HCT116 (cell line): ENCODE data around the gene KCNC1. TPM values are rescaled to one million over a fixed set of nuclear protein-coding genes. Genes with fewer than 3 reads are reported as not detected.

ENCODE experiments used
- ATAC-seq: fragments of 200-7000 bp; cut with Tn5 transposase; 2 replicates; pipeline ENCODE4 v1.9.1; 2020; ENCODE audit warnings: mild to moderate bottlenecking, moderate library complexity
- BruUV-seq: library from RNA; stranded (reverse); fragments of 400-500 nt; replicated peaks from 2 replicates; lab custom pipeline; 2021; lab: Mats Ljungman, UMichigan
- CTCF ChIA-PET: fragments of 300-600 bp; sonication (Branson Sonifier 250); formaldehyde crosslinking; loops from one replicate; lab custom pipeline; 2021; ENCODE audit warnings: antibody characterized with exemption; lab: Charles Lee
- POLR2A ChIA-PET: fragments of 300-600, 350-600 bp; sonication (Branson Sonifier 250); formaldehyde crosslinking; loops from one replicate; lab custom pipeline; 2021; ENCODE audit warnings: antibody characterized with exemption; lab: Charles Lee
- RAD21 ChIA-PET, 2 experiments: fragments of 300-600 bp; sonication (Branson Sonifier 250); formaldehyde crosslinking; loops; one replicate each; lab custom pipeline; 2023; ENCODE audit warnings: low total read pairs in 2 of 2; ENCODE audit not compliant: uncharacterized antibody in 2 of 2, unreplicated experiment in 2 of 2, low non-redundant PET in 1 of 2; lab: Charles Lee
- DNase-seq: peaks from one replicate; pipeline ENCODE4 v3.0.0-alpha.2; 2010; ENCODE audit warnings: low read depth, low spot score
- H2AFZ ChIP-seq: fragments of 200-600 bp; shearing (Covaris generic), sonication (generic); 2 replicates; pipeline ENCODE4 v1.6.1; 2017; ENCODE audit warnings: low read depth, mixed run types, mixed read lengths, antibody characterized with exemption, low read length; ENCODE audit not compliant: poor library complexity, severe bottlenecking
- H3K27ac ChIP-seq: 2 replicates; pipeline ENCODE4 v1.5.1; 2012; ENCODE audit warnings: low read depth, low read length
- H3K27me3 ChIP-seq: fragments of 200-600 bp; sonication (generic); 2 replicates; pipeline ENCODE4 v1.6.1; 2016; ENCODE audit warnings: mixed run types, low read length, mixed read lengths; ENCODE audit not compliant: insufficient read depth
- H3K36me3 ChIP-seq, 2 experiments: fragments of 200-500 bp in 1 of 2; fragments of 200-600 bp in 1 of 2; sonication (Bioruptor generic) in 1 of 2; sonication (generic) in 1 of 2; 2 replicates each; pipeline versions ENCODE4 v1.5.1 to v1.6.1; 2014 to 2016; ENCODE audit warnings: low read length in 2 of 2, inconsistent platforms in 1 of 2, mixed read lengths in 1 of 2, mixed run types in 1 of 2; ENCODE audit not compliant: insufficient read depth in 2 of 2, control insufficient read depth in 1 of 2
- H3K4me1 ChIP-seq, 2 experiments: fragments of 200-600 bp in 1 of 2; sonication (generic) in 1 of 2; 2 replicates each; pipeline versions ENCODE4 v1.5.1 to v1.6.1; 2012 to 2017; ENCODE audit warnings: low read length in 2 of 2, inconsistent platforms in 1 of 2, mild to moderate bottlenecking in 1 of 2, mixed read lengths in 1 of 2, mixed run types in 1 of 2, moderate library complexity in 1 of 2; ENCODE audit not compliant: insufficient read depth in 2 of 2, control insufficient read depth in 1 of 2
- H3K4me2 ChIP-seq: fragments of 200-600 bp; sonication (generic); 2 replicates; pipeline ENCODE4 v1.6.1; 2017; ENCODE audit warnings: mixed run types, low read length, mixed read lengths
- H3K4me3 ChIP-seq, 2 experiments: fragments of 200-600 bp in 1 of 2; sonication (generic) in 1 of 2; replicated peaks in 1 of 2; 2 replicates each; pipeline ENCODE4 v1.5.1; 2011 to 2016; ENCODE audit warnings: low read length in 2 of 2, control low read depth in 1 of 2, low read depth in 1 of 2, mild to moderate bottlenecking in 1 of 2, mixed read lengths in 1 of 2, mixed run types in 1 of 2
- H3K79me2 ChIP-seq: fragments of 200-600 bp; sonication (generic); 2 replicates; pipeline ENCODE4 v1.6.1; 2017; ENCODE audit warnings: mild to moderate bottlenecking, mixed run types, low read length, moderate library complexity, mixed read lengths; ENCODE audit not compliant: insufficient read depth
- H3K9ac ChIP-seq: fragments of 200-600 bp; sonication (generic); 2 replicates; pipeline ENCODE4 v1.6.1; 2016; ENCODE audit warnings: low read length, mixed read lengths
- H3K9me2 ChIP-seq: fragments of 200-600 bp; sonication (generic), shearing (Covaris generic); 2 replicates; pipeline ENCODE4 v1.6.1; 2017; ENCODE audit warnings: mixed run types, mild to moderate bottlenecking, moderate library complexity; ENCODE audit not compliant: insufficient read depth
- H3K9me3 ChIP-seq, 2 experiments: fragments of 200-500 bp in 1 of 2; fragments of 200-600 bp in 1 of 2; sonication (Bioruptor generic) in 1 of 2; sonication (generic) in 1 of 2; 2 replicates each; pipeline ENCODE4 v1.6.1; 2014 to 2017; ENCODE audit warnings: low read length in 2 of 2, mixed read lengths in 2 of 2, inconsistent platforms in 1 of 2, low read depth in 1 of 2, mild to moderate bottlenecking in 1 of 2, mixed run types in 1 of 2, moderate library complexity in 1 of 2; ENCODE audit not compliant: control insufficient read depth in 1 of 2, insufficient read depth in 1 of 2
- H4K20me1 ChIP-seq: fragments of 200-600 bp; sonication (generic), shearing (Covaris generic); 2 replicates; pipeline ENCODE4 v1.6.1; 2017; ENCODE audit warnings: mixed run types, mild to moderate bottlenecking, moderate library complexity; ENCODE audit not compliant: insufficient read depth
- CBX3 ChIP-seq: IDR thresholded peaks from 2 replicates; pipeline ENCODE4 v1.6.1; 2012; ENCODE audit warnings: low read depth
- CEBPB ChIP-seq: IDR thresholded peaks from 2 replicates; pipeline ENCODE4 v1.6.1; 2012; ENCODE audit warnings: low read depth
- ELF1 ChIP-seq: IDR thresholded peaks from 2 replicates; pipeline ENCODE4 v1.6.1; 2012; ENCODE audit warnings: low read depth, borderline replicate concordance
- FOSL1 ChIP-seq: IDR thresholded peaks from 2 replicates; pipeline ENCODE4 v1.6.1; 2012; ENCODE audit warnings: low read depth
- JUND ChIP-seq: IDR thresholded peaks from 2 replicates; pipeline ENCODE4 v1.6.1; 2012
- MAX ChIP-seq: IDR thresholded peaks from 2 replicates; pipeline ENCODE4 v1.6.1; 2012
- POLR2A ChIP-seq: IDR thresholded peaks from 2 replicates; pipeline ENCODE4 v1.7.0; 2011; ENCODE audit warnings: borderline replicate concordance; ENCODE audit not compliant: insufficient read depth, insufficient read length; ENCODE audit errors: extremely low read depth
- POLR2AphosphoS5 ChIP-seq: IDR thresholded peaks from 2 replicates; pipeline ENCODE4 v1.6.1; 2011; ENCODE audit warnings: mild to moderate bottlenecking, low read depth, low read length, moderate library complexity
- RAD21 ChIP-seq: IDR thresholded peaks from 2 replicates; pipeline ENCODE4 v1.6.1; 2012; ENCODE audit warnings: low read depth, mild to moderate bottlenecking
- REST ChIP-seq: IDR thresholded peaks from 2 replicates; pipeline ENCODE4 v1.6.1; 2012; ENCODE audit warnings: low read depth
- SP1 ChIP-seq: IDR thresholded peaks from 2 replicates; pipeline ENCODE4 v1.6.1; 2012; ENCODE audit warnings: low read depth
- SRF ChIP-seq: IDR thresholded peaks from 2 replicates; pipeline ENCODE4 v1.6.1; 2012; ENCODE audit warnings: low read depth
- TCF7L2 ChIP-seq: IDR thresholded peaks from 2 replicates; pipeline ENCODE4 v1.7.0; 2011; ENCODE audit warnings: borderline replicate concordance, inconsistent platforms; ENCODE audit not compliant: insufficient read depth, insufficient read length; ENCODE audit errors: extremely low read depth
- YY1 ChIP-seq: IDR thresholded peaks from 2 replicates; pipeline ENCODE4 v1.6.1; 2011; ENCODE audit warnings: low read length, low read depth, moderate library complexity, mild to moderate bottlenecking; ENCODE audit not compliant: insufficient replicate concordance; ENCODE audit errors: extremely low read depth
- ZBTB33 ChIP-seq: IDR thresholded peaks from 2 replicates; pipeline ENCODE4 v1.6.1; 2011; ENCODE audit warnings: mild to moderate bottlenecking, low read length, moderate library complexity; ENCODE audit not compliant: insufficient replicate concordance; ENCODE audit errors: extremely low read depth
- ZFX ChIP-seq: fragments of 450-650 bp; IDR thresholded peaks from 2 replicates; pipeline ENCODE4 v1.6.1; 2017
- ZNF274 ChIP-seq: fragments of 200-500 bp; sonication (Bioruptor generic); IDR thresholded peaks from 2 replicates; pipeline ENCODE4 v1.6.1; 2014; ENCODE audit warnings: mild to moderate bottlenecking, low read depth, low read length, inconsistent platforms
- intact Hi-C: fragments of 100-400 bp; cut with micrococcal nuclease; formaldehyde crosslinking; loops from 2 replicates; pipeline ENCODE4 v1.10.0; 2022
- total RNA-seq: library from RNA; stranded (reverse); gene quantifications from one replicate; pipeline ENCODE4 v1.2.1, GENCODE V29; 2021; ENCODE audit not compliant: unreplicated experiment

Gene KCNC1
- total RNA-seq, 1 experiment from 2014 or later, result 0.12 TPM

GRCh38 chr11:17768547-17768946 is 34.0 kb downstream of the KCNC1 start:
- Histone ChIP-seq H3K4me3 (no peak overlapping the region), H3K9ac (no peak overlapping the region), H3K27me3 (no peaks in the 10 kb centered on the region), H3K79me2 (no peaks in the 10 kb centered on the region), H3K27ac (no peak overlapping the region), H3K4me1 (peaks cover 3 to 6% of the 10 kb centered on the region in 2 experiments; a peak in 3 of 4 replicates), H3K36me3 (no peaks in the 10 kb centered on the region), H3K9me2 (no peaks in the 10 kb centered on the region), H3K4me2 (no peak overlapping the region), H3K9me3 (no peaks in the 10 kb centered on the region), H2AFZ (no peak overlapping the region), H4K20me1 (no peaks in the 10 kb centered on the region)
- TF ChIP-seq POLR2A (no peak), ZNF274 (no peak), CEBPB (no peak), JUND (no peak), ELF1 (no peak), POLR2AphosphoS5 (no peak), RAD21 (no peak), FOSL1 (no peak), TCF7L2 (no peak), MAX (no peak), SRF (no peak), ZFX (no peak)
- RAD21 ChIA-PET, result no interaction called here
- DNase-seq, result no peak
- POLR2A ChIA-PET, result no interaction called here
- ATAC-seq, result no peak
- no TSS peak for BruUV-seq
- CTCF ChIA-PET, result interaction anchor here (1.8 kb wide), 1 partner anchor 205 kb away, joined by 5 read pairs; no protein-coding TSS in a partner anchor
- intact Hi-C loops, result no loop called here

GRCh38 chr11:17769218-17769617 is 34.6 kb downstream of the KCNC1 start:
- Histone ChIP-seq H3K4me3 (no peak overlapping the region), H3K36me3 (no peaks in the 10 kb centered on the region), H3K4me1 (peaks cover 3 to 6% of the 10 kb centered on the region in 2 experiments; a peak in 3 of 4 replicates), H3K9ac (no peak overlapping the region), H3K9me3 (no peaks in the 10 kb centered on the region), H2AFZ (no peak overlapping the region), H3K4me2 (no peak overlapping the region), H3K27ac (no peak overlapping the region), H4K20me1 (no peaks in the 10 kb centered on the region), H3K79me2 (no peaks in the 10 kb centered on the region), H3K9me2 (no peaks in the 10 kb centered on the region), H3K27me3 (no peaks in the 10 kb centered on the region)
- ChIA-PET RAD21 (no interaction called here), CTCF (interaction anchor here (1.3 to 1.8 kb wide), 2 partner anchors 204 to 209 kb away, joined by 3 to 5 read pairs; no protein-coding TSS in a partner anchor), POLR2A (no interaction called here)
- no peak for ATAC-seq
- BruUV-seq, result no TSS peak
- DNase-seq, result no peak
- intact Hi-C loops, result no loop called here
- TF ChIP-seq CBX3, result no peak
- TF ChIP-seq YY1, result no peak
- TF ChIP-seq SP1, result no peak
- no peak for TF ChIP-seq ZFX
- TF ChIP-seq REST, result no peak
- no peak for TF ChIP-seq RAD21
- TF ChIP-seq POLR2A, result no peak
- TF ChIP-seq JUND, result no peak
- no peak for TF ChIP-seq ZBTB33
- TF ChIP-seq POLR2AphosphoS5, result no peak
- no peak for TF ChIP-seq FOSL1
